Endothelial cell (in vitro differentiated cells): ENCODE results near the gene OTOP2. TPM values are rescaled to one million over a fixed set of nuclear protein-coding genes. Genes with fewer than 3 reads are reported as not detected.

Experiments used
- DNase-seq: peaks from one replicate; pipeline ENCODE4 v3.0.0; 2021; ENCODE audit warnings: low spot score
- H3K27ac Mint-ChIP-seq: one replicate; pipeline ENCODE4 v1.8.0; 2021; ENCODE audit warnings: mixed read lengths, inconsistent platforms; ENCODE audit not compliant: unreplicated experiment
- H3K27me3 Mint-ChIP-seq: one replicate; pipeline ENCODE4 v1.8.0; 2021; ENCODE audit warnings: mild to moderate bottlenecking, moderate library complexity, mixed read lengths, inconsistent platforms; ENCODE audit not compliant: unreplicated experiment
- H3K36me3 Mint-ChIP-seq: one replicate; pipeline ENCODE4 v1.8.0; 2021; ENCODE audit warnings: mild to moderate bottlenecking, low read depth, mixed read lengths, inconsistent platforms; ENCODE audit not compliant: unreplicated experiment
- H3K4me1 Mint-ChIP-seq: one replicate; pipeline ENCODE4 v1.8.0; 2021; ENCODE audit warnings: mild to moderate bottlenecking, mixed read lengths, inconsistent platforms; ENCODE audit not compliant: unreplicated experiment
- H3K4me3 Mint-ChIP-seq: one replicate; pipeline ENCODE4 v1.8.0; 2021; ENCODE audit warnings: mild to moderate bottlenecking, mixed read lengths, inconsistent platforms; ENCODE audit not compliant: unreplicated experiment
- H3K9me3 Mint-ChIP-seq: one replicate; pipeline ENCODE4 v1.8.0; 2021; ENCODE audit warnings: mixed read lengths, inconsistent platforms; ENCODE audit not compliant: unreplicated experiment
- CTCF ChIP-seq: fragments of 200-600 bp; sonication (generic); IDR thresholded peaks from one replicate; pipeline ENCODE4 v1.5.0; 2021; ENCODE audit warnings: antibody characterized with exemption; ENCODE audit not compliant: unreplicated experiment
- total RNA-seq: library from RNA; stranded (reverse); fragmentation: NEBNext Ultra II Directional; extraction: Animal tissue kit (Norgen Biotek cat#: 25700); gene quantifications from one replicate; pipeline ENCODE4 v1.2.1, GENCODE V29; 2021; ENCODE audit not compliant: unreplicated experiment

The OTOP2 gene
- total RNA-seq, 1 donor from 2014 or later = not detected

GRCh38 chr17:74928786-74929185, 4.7 kb downstream of the OTOP2 start:
- Mint-ChIP-seq H3K9me3 (no peaks in the 10 kb centered on the region), H3K27me3 (peaks cover 22% of the 10 kb centered on the region), H3K36me3 (no peaks in the 10 kb centered on the region), H3K27ac (no peak overlapping the region), H3K4me1 (no peaks in the 10 kb centered on the region), H3K4me3 (no peak overlapping the region)
- TF ChIP-seq CTCF = no peak
- DNase-seq = no peak

GRCh38 chr17:74930535-74931036, 6.5 kb downstream of the OTOP2 start:
- H3K36me3 Mint-ChIP-seq = no peaks in the 10 kb centered on the region
- no peaks in the 10 kb centered on the region for H3K9me3 Mint-ChIP-seq
- H3K27me3 Mint-ChIP-seq = peaks cover 15% of the 10 kb centered on the region
- no peak for DNase-seq
- no peak for TF ChIP-seq CTCF
- H3K4me3 Mint-ChIP-seq = no peak overlapping the region
- no peak overlapping the region for H3K27ac Mint-ChIP-seq
- no peaks in the 10 kb centered on the region for H3K4me1 Mint-ChIP-seq

- no peak overlapping the region for H3K27ac Mint-ChIP-seq
Measured at GRCh38 chr17:74935048-74935447, 11.0 kb downstream of the OTOP2 start.

GRCh38 chr17:74935585-74936469, 11.8 kb downstream of the OTOP2 start, which contains the start of gene OTOP3:
TSS of gene OTOP3 (plus strand) at chr17:74935898. CDS start at chr17:74935922, 24 bp downstream.
- H3K27ac Mint-ChIP-seq = no peak within 1 kb of the TSS
- no peak for DNase-seq
- H3K4me1 Mint-ChIP-seq = peaks cover 8% of the 10 kb centered on the region
- H3K27me3 Mint-ChIP-seq = peaks cover 20% of the 10 kb centered on the region
- no peaks in the 10 kb centered on the region for H3K36me3 Mint-ChIP-seq
- H3K9me3 Mint-ChIP-seq = no peaks in the 10 kb centered on the region
- no peak for TF ChIP-seq CTCF
- no peak within 1 kb of the TSS for H3K4me3 Mint-ChIP-seq

More at GRCh38 chr17:74935048-74935447, 11.0 kb downstream of the OTOP2 start:
- no peak for TF ChIP-seq CTCF
- no peaks in the 10 kb centered on the region for H3K36me3 Mint-ChIP-seq
- H3K4me1 Mint-ChIP-seq = peaks cover 8% of the 10 kb centered on the region
- no peak for DNase-seq
- no peak overlapping the region for H3K4me3 Mint-ChIP-seq
- H3K27me3 Mint-ChIP-seq = peaks cover 20% of the 10 kb centered on the region
- H3K9me3 Mint-ChIP-seq = no peaks in the 10 kb centered on the region

GRCh38 chr17:74936470-74936799, 12.4 kb downstream of the OTOP2 start:
- peaks cover 20% of the 10 kb centered on the region for H3K27me3 Mint-ChIP-seq
- H3K36me3 Mint-ChIP-seq = no peaks in the 10 kb centered on the region
- H3K9me3 Mint-ChIP-seq = no peaks in the 10 kb centered on the region
- no peak for TF ChIP-seq CTCF
- peaks cover 8% of the 10 kb centered on the region for H3K4me1 Mint-ChIP-seq
- no peak overlapping the region for H3K4me3 Mint-ChIP-seq
- H3K27ac Mint-ChIP-seq = no peak overlapping the region
- no peak for DNase-seq
